Epithelial cell of esophagus (primary cell): ENCODE results near the gene ARID3A.

Source experiments
- DNase-seq: peaks from one replicate; pipeline ENCODE4 v3.0.0; 2010; ENCODE audit warnings: low read depth
- H3K4me3 ChIP-seq: 2 replicates; pipeline ENCODE4 v1.5.1; 2011; ENCODE audit warnings: mild to moderate bottlenecking, low read length, control low read depth
- CTCF ChIP-seq: IDR thresholded peaks from 2 replicates; pipeline ENCODE4 v1.5.1; 2011; ENCODE audit warnings: low read depth, mild to moderate bottlenecking, low read length, control low read depth, inconsistent platforms; ENCODE audit not compliant: insufficient read depth; ENCODE audit errors: missing control alignments

ARID3A gene

GRCh38 chr19:961866-962620, 36.2 kb downstream of the ARID3A start:
- peak; percentile 45 for DNase-seq
- H3K4me3 ChIP-seq: no peak overlapping the region
- no peak for TF ChIP-seq CTCF

DNA sequence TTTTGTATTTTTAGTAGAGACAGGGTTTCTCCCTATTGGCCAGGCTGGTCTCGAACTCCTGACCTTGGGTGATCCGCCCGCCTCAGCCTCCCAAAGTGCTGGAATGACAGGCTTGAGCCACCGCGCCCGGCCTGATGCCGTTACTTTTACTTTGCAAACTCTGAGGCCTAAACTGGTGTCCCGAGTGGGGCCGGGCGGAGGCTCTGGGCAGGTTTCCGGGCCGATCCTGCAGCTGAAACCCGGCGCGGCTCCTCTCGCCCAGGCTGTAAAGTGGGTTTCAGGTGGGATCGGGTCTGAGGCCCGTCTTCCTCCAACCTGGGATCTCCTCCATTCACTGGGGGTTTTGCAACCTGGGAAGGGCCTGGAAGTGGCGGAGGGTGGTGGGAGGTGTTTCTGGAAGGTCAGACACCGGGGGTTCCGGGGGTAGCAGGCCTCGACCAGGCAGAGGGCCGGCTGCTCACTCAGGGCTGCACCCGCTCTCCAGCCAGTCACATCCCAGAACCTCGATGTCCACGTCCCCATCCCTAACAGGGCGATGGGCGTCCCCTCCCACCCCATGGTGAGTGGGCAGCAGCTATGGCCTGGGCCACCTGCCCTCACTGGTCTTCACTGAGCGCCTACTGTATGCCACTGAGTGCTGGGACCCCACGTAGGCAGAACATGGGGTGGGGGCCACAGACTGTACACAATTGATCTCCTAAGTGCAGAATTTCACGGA, 37.0 kb downstream of the ARID3A start:
- DNase-seq: no peak
- no peak overlapping the region for H3K4me3 ChIP-seq
- TF ChIP-seq CTCF: no peak

DNA sequence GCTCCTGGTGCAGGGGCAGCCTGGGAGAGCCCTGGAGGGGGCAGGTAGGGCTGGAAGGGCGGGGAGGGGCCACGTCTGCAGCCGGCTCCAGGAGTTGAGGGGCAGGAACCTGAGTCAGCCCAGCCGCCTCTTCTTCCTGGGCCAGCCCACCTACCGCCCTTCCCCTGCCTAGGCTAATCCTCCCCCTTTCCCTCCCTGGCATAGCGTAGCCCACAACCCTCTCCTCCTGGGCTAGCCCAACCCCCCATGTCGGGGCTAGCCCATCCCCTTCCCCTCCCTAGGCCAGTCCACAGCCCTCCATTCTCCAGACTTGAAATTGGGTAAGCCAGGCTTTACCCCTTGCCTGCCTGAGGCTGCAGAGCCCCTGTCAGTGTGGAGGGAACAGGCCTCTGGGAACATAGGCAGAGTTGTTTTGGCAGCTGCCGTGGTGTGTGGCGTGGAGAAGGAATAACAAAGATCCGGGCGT, 37.7 kb downstream of the ARID3A start:
- no peak for DNase-seq
- TF ChIP-seq CTCF: no peak
- H3K4me3 ChIP-seq: no peak overlapping the region

- H3K4me3 ChIP-seq: no peak overlapping the region
Observed at GRCh38 chr19:964116-964520, 38.3 kb downstream of the ARID3A start.

DNA sequence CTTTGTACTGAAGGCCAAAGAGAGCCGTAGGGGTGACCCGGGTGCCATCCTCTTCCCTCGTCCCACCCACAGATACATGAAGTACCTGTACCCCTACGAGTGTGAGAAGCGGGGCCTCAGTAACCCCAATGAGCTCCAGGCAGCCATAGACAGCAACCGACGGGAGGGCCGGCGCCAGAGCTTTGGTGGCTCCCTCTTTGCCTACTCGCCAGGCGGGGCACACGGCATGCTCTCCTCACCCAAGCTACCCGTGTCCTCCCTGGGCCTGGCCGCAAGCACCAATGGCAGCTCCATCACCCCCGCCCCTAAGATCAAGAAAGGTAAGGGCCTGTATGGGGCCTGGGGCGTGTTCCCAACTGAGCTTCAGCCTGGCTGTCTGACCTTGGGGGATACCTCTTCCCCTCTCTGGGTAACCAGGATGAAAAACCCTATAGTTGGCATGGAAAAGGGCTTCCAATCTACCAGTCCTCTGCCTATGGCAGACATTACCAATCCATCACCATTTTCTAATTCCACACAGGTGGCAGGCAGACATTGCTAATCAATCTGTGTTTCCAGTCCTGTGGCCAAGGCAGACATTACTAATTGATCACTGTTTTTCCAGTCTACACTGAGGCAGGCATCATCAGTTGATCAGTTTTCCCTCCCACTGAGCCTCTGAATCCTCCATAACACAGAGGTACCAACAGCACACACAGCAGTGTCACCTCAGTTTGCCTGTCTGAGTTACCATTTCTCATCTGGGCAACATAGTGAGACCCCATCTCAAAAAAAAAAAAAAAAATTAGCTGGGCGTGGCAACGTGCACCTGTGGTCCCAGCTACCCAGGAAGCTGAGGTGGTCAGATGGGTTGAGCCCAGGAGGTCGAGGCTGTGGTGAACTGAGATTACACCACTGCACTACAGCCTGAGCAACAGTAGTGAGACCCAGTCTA, 39.2 kb downstream of the ARID3A start:
- peak; percentile 40 for DNase-seq
- TF ChIP-seq CTCF: no peak
- H3K4me3 ChIP-seq: no peak overlapping the region

More at GRCh38 chr19:964116-964520, 38.3 kb downstream of the ARID3A start:
- TF ChIP-seq CTCF: no peak
- no peak for DNase-seq

GRCh38 chr19:966485-967088, 40.8 kb downstream of the ARID3A start:
- no peak for TF ChIP-seq CTCF
- DNase-seq: no peak
- H3K4me3 ChIP-seq: no peak overlapping the region
